KBM-7 (cell line): ENCODE results near the gene DPH6.

Experiments
- DNase-seq: peaks from one replicate; pipeline ENCODE4 v3.0.0-alpha.2; 2015
- in situ Hi-C: fragments of 300-500 bp; cut with MboI; formaldehyde crosslinking; loops from 2 replicates; pipeline ENCODE4 v1.14.3; 2020; ENCODE audit warnings: low sequenced_read_pairs, low pct_unique_long_range_greater_than_20kb, mixed read lengths

Gene DPH6

GRCh38 chr15:35495080-35495479 lies 50.9 kb downstream of the DPH6 start:
- in situ Hi-C loops: no loop called here

GRCh38 chr15:35491999-35492398 lies 54.0 kb downstream of the DPH6 start:
- no peak for DNase-seq

More at GRCh38 chr15:35495080-35495479, 50.9 kb downstream of the DPH6 start:
- no peak for DNase-seq

GRCh38 chr15:35491173-35491572 lies 54.8 kb downstream of the DPH6 start:
- no peak for DNase-seq
- in situ Hi-C loops: no loop called here

More at GRCh38 chr15:35491999-35492398, 54.0 kb downstream of the DPH6 start:
- in situ Hi-C loops: no loop called here

GRCh38 chr15:35490511-35490910 lies 55.5 kb downstream of the DPH6 start:
- DNase-seq: no peak
- in situ Hi-C loops: no loop called here

- no peak for DNase-seq
- in situ Hi-C loops: no loop called here
Measured at GRCh38 chr15:35487417-35487816, 58.5 kb downstream of the DPH6 start.

- in situ Hi-C loops: no loop called here
- DNase-seq: no peak
Measured at GRCh38 chr15:35486296-35486695, 59.7 kb downstream of the DPH6 start.

GRCh38 chr15:35485411-35485810 lies 60.6 kb downstream of the DPH6 start:
- DNase-seq: no peak
- in situ Hi-C loops: no loop called here

GRCh38 chr15:35484231-35484945 lies 61.6 kb downstream of the DPH6 start:
- in situ Hi-C loops: no loop called here
- no peak for DNase-seq

- in situ Hi-C loops: no loop called here
- no peak for DNase-seq
Measured at GRCh38 chr15:35481992-35482391, 64.0 kb downstream of the DPH6 start.

- DNase-seq: no peak
Measured at GRCh38 chr15:35481064-35481463, 64.9 kb downstream of the DPH6 start.

GRCh38 chr15:35479423-35479822 lies 66.5 kb downstream of the DPH6 start:
- DNase-seq: no peak
- in situ Hi-C loops: no loop called here

More at GRCh38 chr15:35481064-35481463, 64.9 kb downstream of the DPH6 start:
- in situ Hi-C loops: no loop called here

GRCh38 chr15:35477312-35478262 lies 68.4 kb downstream of the DPH6 start:
- no peak for DNase-seq
- in situ Hi-C loops: no loop called here

- no peak for DNase-seq
- in situ Hi-C loops: no loop called here
Measured at GRCh38 chr15:35471024-35471423, 74.9 kb downstream of the DPH6 start.

GRCh38 chr15:35470441-35470840 lies 75.5 kb downstream of the DPH6 start:
- in situ Hi-C loops: no loop called here
- no peak for DNase-seq

- in situ Hi-C loops: no loop called here
- DNase-seq: no peak
Measured at GRCh38 chr15:35466476-35466875, 79.5 kb downstream of the DPH6 start.

GRCh38 chr15:35465783-35466182 lies 80.2 kb downstream of the DPH6 start:
- in situ Hi-C loops: no loop called here
- no peak for DNase-seq

GRCh38 chr15:35460616-35461015 lies 85.3 kb downstream of the DPH6 start:
- in situ Hi-C loops: no loop called here
- DNase-seq: no peak

GRCh38 chr15:35458176-35458856 lies 87.6 kb downstream of the DPH6 start:
- no peak for DNase-seq
- in situ Hi-C loops: no loop called here

- no peak for DNase-seq
- in situ Hi-C loops: no loop called here
Measured at GRCh38 chr15:35455201-35455600, 90.8 kb downstream of the DPH6 start.

- in situ Hi-C loops: no loop called here
- DNase-seq: no peak
Measured at GRCh38 chr15:35450492-35450891, 95.5 kb downstream of the DPH6 start.
